Erythroblast (primary cell): ENCODE results near the gene XAF1.

Source experiments
- GATA1 ChIP-seq: IDR thresholded peaks from 2 replicates; pipeline ENCODE4 v1.6.1; 2011; ENCODE audit warnings: low read depth, mild to moderate bottlenecking, control low read depth, low read length, moderate library complexity
- POLR2A ChIP-seq: IDR thresholded peaks from 2 replicates; pipeline ENCODE4 v1.6.1; 2011; ENCODE audit warnings: mild to moderate bottlenecking, low read length

GRCh38 chr17:6752068-6752909, 3.6 kb upstream of the XAF1 start:
- no peak for TF ChIP-seq POLR2A
- TF ChIP-seq GATA1: no peak
